Activated naive CD4-positive, alpha-beta T cell treated with anti-CD3 and anti-CD28 coated beads, Interleukin-2, amount 10 ng/mL, durations not matched to agents 7 days and 5 days (primary cell): Measurements from ENCODE around the gene GUK1.
A peak's percentile ranks its signal among the peaks of the same experiment; 100 is the strongest.

ENCODE experiments used
- CTCF ChIA-PET: fragments of 350-600 bp; sonication (Branson Sonifier 250); formaldehyde crosslinking; loops from one replicate; lab custom pipeline; 2021; ENCODE audit warnings: antibody characterized with exemption; lab: Charles Lee
- DNase-seq: peaks from one replicate; pipeline ENCODE4 v3.0.0-alpha.2; 2020
- H3K27ac Mint-ChIP-seq: one replicate; pipeline ENCODE4 v1.8.0; 2021; ENCODE audit warnings: mild to moderate bottlenecking, moderate library complexity, mixed read lengths
- H3K27me3 Mint-ChIP-seq: one replicate; pipeline ENCODE4 v1.8.0; 2021; ENCODE audit warnings: mild to moderate bottlenecking, mixed read lengths
- H3K36me3 Mint-ChIP-seq: one replicate; pipeline ENCODE4 v1.8.0; 2021; ENCODE audit warnings: mixed read lengths
- H3K4me1 Mint-ChIP-seq: one replicate; pipeline ENCODE4 v1.8.0; 2021; ENCODE audit warnings: mixed read lengths
- H3K4me3 Mint-ChIP-seq: one replicate; pipeline ENCODE4 v1.8.0; 2021; ENCODE audit warnings: mild to moderate bottlenecking, moderate library complexity, mixed read lengths
- H3K9me3 Mint-ChIP-seq: one replicate; pipeline ENCODE4 v1.8.0; 2021; ENCODE audit warnings: mixed read lengths

GUK1 gene

GRCh38 chr1:228162286-228163006, 22.4 kb downstream of the GUK1 start:
- no peak for DNase-seq
- Mint-ChIP-seq H3K27ac (peak overlapping the region; percentile 52), H3K27me3 (peaks cover 3% of the 10 kb centered on the region), H3K4me3 (no peak overlapping the region), H3K36me3 (no peaks in the 10 kb centered on the region), H3K4me1 (peaks cover 44% of the 10 kb centered on the region), H3K9me3 (no peaks in the 10 kb centered on the region)
- CTCF ChIA-PET = no interaction called here

DNA sequence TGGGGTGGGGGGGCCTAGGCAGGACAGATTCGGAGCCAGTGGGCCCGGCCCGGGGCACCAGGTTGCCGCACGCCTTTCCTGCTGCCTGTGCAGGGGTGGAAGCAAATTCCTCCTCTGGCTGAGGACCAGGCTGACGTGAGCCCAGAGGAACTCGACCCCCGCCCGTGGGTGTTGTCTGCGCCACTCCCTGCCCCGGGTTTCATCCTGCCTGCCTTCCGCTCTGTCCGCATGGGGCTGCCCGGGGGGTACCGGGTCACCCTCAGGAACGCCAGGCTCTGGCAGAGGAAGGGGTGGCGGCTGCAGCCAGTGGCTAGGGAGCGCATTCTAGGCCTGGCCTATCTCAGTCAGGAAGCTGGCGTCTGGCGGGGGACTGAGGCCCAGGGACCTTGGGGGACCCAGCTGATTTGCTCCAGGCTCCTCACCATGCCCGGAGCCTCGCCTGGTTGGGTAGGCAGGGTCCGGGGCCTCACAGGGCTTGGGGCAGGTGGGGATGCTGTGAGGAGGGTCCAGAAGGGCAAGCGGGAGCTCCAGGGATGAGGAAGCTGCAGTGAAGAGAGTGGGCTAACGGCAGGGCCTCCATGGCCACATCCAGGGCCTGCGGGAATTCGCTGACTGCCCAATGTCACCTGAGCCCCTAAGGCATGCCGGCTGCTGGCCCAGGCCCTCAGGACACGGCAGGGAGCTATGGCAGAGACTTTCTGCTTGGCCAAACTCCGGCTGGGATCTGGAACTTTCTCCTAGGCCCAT, 23.1 kb downstream of the GUK1 start:
- Mint-ChIP-seq H3K4me3 (no peak overlapping the region), H3K36me3 (no peaks in the 10 kb centered on the region), H3K4me1 (peaks cover 48% of the 10 kb centered on the region), H3K27ac (no peak overlapping the region), H3K9me3 (no peaks in the 10 kb centered on the region), H3K27me3 (peaks cover 3% of the 10 kb centered on the region)
- DNase-seq = no peak
- CTCF ChIA-PET = interaction anchor here (0.6 to 2.5 kb wide), 2 partner anchors 32 to 1946 kb away, joined by 3 to 14 read pairs; no protein-coding TSS in a partner anchor

- DNase-seq = no peak
- peak overlapping the region; percentile 96 for H3K27ac Mint-ChIP-seq
- peaks cover 3% of the 10 kb centered on the region for H3K36me3 Mint-ChIP-seq
- peak overlapping the region; percentile 88 for H3K4me3 Mint-ChIP-seq
- no peaks in the 10 kb centered on the region for H3K9me3 Mint-ChIP-seq
- peaks cover 48% of the 10 kb centered on the region for H3K4me1 Mint-ChIP-seq
- CTCF ChIA-PET = interaction anchor here (0.6 to 2.5 kb wide), 2 partner anchors 33 to 1946 kb away, joined by 3 to 14 read pairs; no protein-coding TSS in a partner anchor
- peaks cover 3% of the 10 kb centered on the region for H3K27me3 Mint-ChIP-seq
Measured at GRCh38 chr1:228163776-228164519, 23.9 kb downstream of the GUK1 start.

GRCh38 chr1:228164561-228165371, 24.7 kb downstream of the GUK1 start:
- DNase-seq = no peak
- CTCF ChIA-PET = interaction anchor here (0.6 to 2.5 kb wide), 11 partner anchors 8 to 111 kb away, joined by 3 to 14 read pairs (median 4); no protein-coding TSS in a partner anchor
- Mint-ChIP-seq H3K27ac (peak overlapping the region; percentile 96), H3K36me3 (peaks cover 3% of the 10 kb centered on the region), H3K4me3 (peak overlapping the region; percentile 88), H3K9me3 (no peaks in the 10 kb centered on the region), H3K4me1 (peaks cover 47% of the 10 kb centered on the region), H3K27me3 (peaks cover 3% of the 10 kb centered on the region)

- DNase-seq = peak; percentile 100
- peaks cover 46% of the 10 kb centered on the region for H3K4me1 Mint-ChIP-seq
- peak within 1 kb of the TSS; percentile 88 for H3K4me3 Mint-ChIP-seq
- H3K27me3 Mint-ChIP-seq = peaks cover 3% of the 10 kb centered on the region
- CTCF ChIA-PET = interaction anchor here (0.6 to 3.6 kb wide), 15 partner anchors 8 to 292 kb away, joined by 3 to 34 read pairs (median 4); partner anchors contain the start of gene GJC2
- H3K36me3 Mint-ChIP-seq = peaks cover 3% of the 10 kb centered on the region
- H3K9me3 Mint-ChIP-seq = no peaks in the 10 kb centered on the region
- H3K27ac Mint-ChIP-seq = peak within 1 kb of the TSS; percentile 96
Measured at GRCh38 chr1:228165372-228166169, 25.5 kb downstream of the GUK1 start, which contains the start of gene IBA57. TSS of gene IBA57 (plus strand) at chr1:228165804. CDS start at chr1:228165817, 13 bp downstream.

GRCh38 chr1:228166170-228166936, 26.3 kb downstream of the GUK1 start:
- Mint-ChIP-seq H3K4me3 (peak overlapping the region; percentile 83), H3K27me3 (peaks cover 3% of the 10 kb centered on the region), H3K9me3 (no peaks in the 10 kb centered on the region), H3K4me1 (peaks cover 44% of the 10 kb centered on the region), H3K36me3 (peaks cover 3% of the 10 kb centered on the region), H3K27ac (peak overlapping the region; percentile 93)
- peak; percentile 75 for DNase-seq
- CTCF ChIA-PET = interaction anchor here (0.7 to 3.6 kb wide), 10 partner anchors 9 to 435 kb away, joined by 3 to 34 read pairs (median 4); partner anchors contain the start of genes GJC2 and GUK1

- Mint-ChIP-seq H3K4me3 (no peak overlapping the region), H3K27me3 (no peaks in the 10 kb centered on the region), H3K4me1 (peaks cover 30% of the 10 kb centered on the region), H3K27ac (peak overlapping the region; percentile 38), H3K9me3 (no peaks in the 10 kb centered on the region), H3K36me3 (peaks cover 3% of the 10 kb centered on the region)
- CTCF ChIA-PET = interaction anchor here (0.9 to 3.6 kb wide), 2 partner anchors 38 to 288 kb away, joined by 4 to 34 read pairs; no protein-coding TSS in a partner anchor
- no peak for DNase-seq
Measured at GRCh38 chr1:228168563-228169270, 28.6 kb downstream of the GUK1 start.

- DNase-seq = no peak
- Mint-ChIP-seq H3K4me3 (no peak overlapping the region), H3K36me3 (peaks cover 3% of the 10 kb centered on the region), H3K9me3 (no peaks in the 10 kb centered on the region), H3K27ac (no peak overlapping the region), H3K27me3 (no peaks in the 10 kb centered on the region), H3K4me1 (peaks cover 24% of the 10 kb centered on the region)
- CTCF ChIA-PET = interaction anchor here (3.6 kb wide), 1 partner anchor 38 kb away, joined by 34 read pairs; no protein-coding TSS in a partner anchor
Measured at GRCh38 chr1:228169345-228169744, 29.3 kb downstream of the GUK1 start.

DNA sequence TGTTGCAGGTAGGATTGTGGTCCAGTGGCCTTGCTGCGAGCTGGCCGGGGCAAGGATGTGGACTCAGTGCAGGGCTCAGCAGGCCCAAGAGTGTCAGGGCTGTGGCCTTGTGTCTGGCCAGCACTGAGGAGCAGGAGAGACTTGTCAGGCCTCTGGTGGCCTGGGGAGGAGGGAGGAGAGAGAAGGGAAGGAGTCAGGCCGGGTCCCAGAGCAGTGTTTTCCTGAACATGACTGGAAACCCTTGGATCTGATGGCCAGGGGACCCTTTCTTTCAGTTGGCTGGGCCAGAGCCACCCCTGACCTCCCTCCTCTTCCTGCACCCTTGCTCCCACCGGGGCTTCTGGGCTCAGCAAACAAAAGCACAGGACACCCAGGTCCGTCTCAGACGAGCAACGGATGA, 30.6 kb downstream of the GUK1 start:
- Mint-ChIP-seq H3K27ac (no peak overlapping the region), H3K36me3 (peaks cover 3% of the 10 kb centered on the region), H3K9me3 (no peaks in the 10 kb centered on the region), H3K27me3 (no peaks in the 10 kb centered on the region), H3K4me3 (no peak overlapping the region), H3K4me1 (peaks cover 15% of the 10 kb centered on the region)
- CTCF ChIA-PET = no interaction called here
- DNase-seq = no peak

DNA sequence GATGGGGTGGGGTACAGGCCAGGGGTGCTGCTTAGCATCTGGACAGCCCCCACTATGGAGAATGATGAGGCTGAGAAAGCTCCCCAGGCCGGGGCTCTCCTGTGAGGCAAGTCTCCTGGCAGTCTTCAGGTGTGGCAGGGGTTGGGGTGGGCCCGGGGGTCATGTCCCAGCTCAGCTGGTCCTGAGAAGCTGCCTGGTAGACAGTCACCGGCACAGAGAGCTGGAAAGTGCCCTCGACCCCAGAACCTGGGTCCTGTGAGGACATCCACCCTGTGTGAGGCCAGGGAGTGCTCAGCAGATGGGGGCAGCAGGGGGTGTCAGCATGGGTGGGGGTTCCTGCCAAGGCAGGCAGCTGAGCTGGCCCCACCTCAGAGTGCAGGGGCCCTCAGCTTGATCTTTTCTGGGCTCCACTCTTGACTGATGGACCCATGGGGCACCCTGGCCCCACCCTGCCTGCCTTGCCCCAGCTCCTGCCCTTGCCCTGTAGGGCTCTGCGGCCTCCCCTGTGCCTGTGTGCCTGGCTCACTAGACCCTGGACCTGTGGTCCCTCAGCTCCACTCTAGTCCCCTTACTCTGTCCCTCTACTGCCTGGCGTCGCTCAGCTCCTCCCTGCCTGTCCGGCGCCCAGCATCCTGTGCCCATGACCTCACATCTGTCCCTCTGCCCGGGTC, 31.3 kb downstream of the GUK1 start:
- peaks cover 15% of the 10 kb centered on the region for H3K4me1 Mint-ChIP-seq
- H3K27me3 Mint-ChIP-seq = no peaks in the 10 kb centered on the region
- H3K4me3 Mint-ChIP-seq = no peak overlapping the region
- no peaks in the 10 kb centered on the region for H3K9me3 Mint-ChIP-seq
- DNase-seq = no peak
- peaks cover 3% of the 10 kb centered on the region for H3K36me3 Mint-ChIP-seq
- H3K27ac Mint-ChIP-seq = no peak overlapping the region
- CTCF ChIA-PET = no interaction called here
